Astrocyte (in vitro differentiated cells and primary cell): ENCODE results near the gene ASGR1. TPM values are rescaled to one million over a fixed set of nuclear protein-coding genes. Genes with fewer than 3 reads are reported as not detected.

Experiments used
- DNase-seq: peaks from one replicate; pipeline ENCODE4 v3.0.0-alpha.2; 2010; ENCODE audit warnings: low read depth
- FAIRE-seq: peaks from 2 replicates; lab custom pipeline; 2011; peaks lifted over from hg19 to GRCh38; lab: Jason Lieb, UNC
- H2AFZ ChIP-seq: 2 replicates; pipeline ENCODE4 v1.6.0; 2012; ENCODE audit warnings: low read depth, low read length, inconsistent platforms
- H3K27ac ChIP-seq: 2 replicates; pipeline ENCODE4 v1.5.1; 2011; ENCODE audit warnings: low read depth, low read length, inconsistent platforms
- H3K27me3 ChIP-seq: 2 replicates; pipeline ENCODE4 v1.6.0; 2011; ENCODE audit warnings: low read length, inconsistent platforms; ENCODE audit not compliant: insufficient read depth
- H3K36me3 ChIP-seq: 2 replicates; pipeline ENCODE4 v1.5.1; 2011; ENCODE audit warnings: low read length, inconsistent platforms; ENCODE audit not compliant: insufficient read depth
- H3K4me1 ChIP-seq: 2 replicates; pipeline ENCODE4 v1.5.1; 2011; ENCODE audit warnings: low read length, inconsistent platforms; ENCODE audit not compliant: insufficient read depth
- H3K4me2 ChIP-seq: 2 replicates; pipeline ENCODE4 v1.6.0; 2012; ENCODE audit warnings: low read length, inconsistent platforms
- H3K4me3 ChIP-seq: 2 replicates; pipeline ENCODE4 v1.5.1; 2011; ENCODE audit warnings: low read depth, mild to moderate bottlenecking, low read length, inconsistent platforms; ENCODE audit not compliant: insufficient read depth
- H3K79me2 ChIP-seq: 2 replicates; pipeline ENCODE4 v1.6.0; 2012; ENCODE audit warnings: mild to moderate bottlenecking, low read length, inconsistent platforms; ENCODE audit not compliant: insufficient read depth
- H3K9ac ChIP-seq: 2 replicates; pipeline ENCODE4 v1.6.0; 2012; ENCODE audit warnings: mild to moderate bottlenecking, low read length, inconsistent platforms
- H3K9me3 ChIP-seq: 2 replicates; pipeline ENCODE4 v1.5.1; 2012; ENCODE audit warnings: low read depth, mild to moderate bottlenecking, low read length, inconsistent platforms; ENCODE audit not compliant: insufficient read depth
- H4K20me1 ChIP-seq: 2 replicates; pipeline ENCODE4 v1.6.0; 2012; ENCODE audit warnings: low read length, inconsistent platforms; ENCODE audit not compliant: insufficient read depth
- H3K27ac Mint-ChIP-seq: one replicate; pipeline ENCODE4 v1.8.0; 2021; ENCODE audit warnings: mild to moderate bottlenecking, mixed read lengths; ENCODE audit not compliant: unreplicated experiment
- H3K27me3 Mint-ChIP-seq: one replicate; pipeline ENCODE4 v1.8.0; 2021; ENCODE audit warnings: low read depth, mixed read lengths; ENCODE audit not compliant: unreplicated experiment
- H3K36me3 Mint-ChIP-seq: one replicate; pipeline ENCODE4 v1.8.0; 2021; ENCODE audit warnings: low read depth, mixed read lengths; ENCODE audit not compliant: unreplicated experiment
- H3K4me1 Mint-ChIP-seq: one replicate; pipeline ENCODE4 v1.8.0; 2021; ENCODE audit warnings: low read depth, mixed read lengths; ENCODE audit not compliant: unreplicated experiment
- H3K4me3 Mint-ChIP-seq: one replicate; pipeline ENCODE4 v1.8.0; 2021; ENCODE audit warnings: mild to moderate bottlenecking, moderate library complexity, mixed read lengths; ENCODE audit not compliant: unreplicated experiment
- H3K9me3 Mint-ChIP-seq: one replicate; pipeline ENCODE4 v1.8.0; 2021; ENCODE audit warnings: mild to moderate bottlenecking, mixed read lengths; ENCODE audit not compliant: unreplicated experiment
- CTCF ChIP-seq: IDR thresholded peaks from 2 replicates; pipeline ENCODE4 v1.5.1; 2011; ENCODE audit warnings: low read depth, mild to moderate bottlenecking, inconsistent platforms, low read length, moderate library complexity; ENCODE audit not compliant: insufficient read depth
- EZH2 ChIP-seq: IDR thresholded peaks from 2 replicates; pipeline ENCODE4 v1.6.1; 2012; ENCODE audit warnings: mild to moderate bottlenecking, low read length, inconsistent platforms; ENCODE audit not compliant: insufficient read depth
- total RNA-seq: library from RNA; stranded (reverse); gene quantifications from 2 replicates; pipeline ENCODE4 v1.2.1, GENCODE V29; 2021

Gene ASGR1
- total RNA-seq, 1 donor from 2014 or later, result 5.0 TPM

- no peaks in the 10 kb centered on the region for H3K9me3 Mint-ChIP-seq
- Histone ChIP-seq H3K9ac (no peak overlapping the region), H3K79me2 (peaks cover 60% of the 10 kb centered on the region), H2AFZ (no peak overlapping the region), H3K36me3 (peaks cover 3% of the 10 kb centered on the region), H3K27ac (no peak overlapping the region), H3K4me1 (peaks cover 28% of the 10 kb centered on the region), H3K4me3 (no peak overlapping the region), H3K27me3 (no peaks in the 10 kb centered on the region), H3K9me3 (no peaks in the 10 kb centered on the region), H4K20me1 (peaks cover 76% of the 10 kb centered on the region), H3K4me2 (no peak overlapping the region)
- peaks cover 35% of the 10 kb centered on the region for H3K4me1 Mint-ChIP-seq
- H3K27ac Mint-ChIP-seq, result no peak overlapping the region
- peaks cover 14% of the 10 kb centered on the region for H3K36me3 Mint-ChIP-seq
- H3K4me3 Mint-ChIP-seq, result no peak overlapping the region
- no peak for FAIRE-seq
- DNase-seq, result no peak
- TF ChIP-seq EZH2, result no peak
- TF ChIP-seq CTCF, result no peak
- no peaks in the 10 kb centered on the region for H3K27me3 Mint-ChIP-seq
Measured at GRCh38 chr17:7208027-7208571, 28.9 kb upstream of the ASGR1 start.

GRCh38 chr17:7207120-7208001 lies 28.2 kb upstream of the ASGR1 start:
- H3K9ac ChIP-seq, result peak overlapping the region; percentile 27
- Mint-ChIP-seq H3K9me3 (no peaks in the 10 kb centered on the region), H3K4me3 (peak overlapping the region; percentile 71), H3K4me1 (peaks cover 35% of the 10 kb centered on the region), H3K36me3 (peaks cover 19% of the 10 kb centered on the region), H3K27me3 (no peaks in the 10 kb centered on the region), H3K27ac (peak overlapping the region; percentile 81)
- H3K27me3 ChIP-seq, result no peaks in the 10 kb centered on the region
- H3K79me2 ChIP-seq, result peaks cover 53% of the 10 kb centered on the region
- no peak for DNase-seq
- peaks cover 10% of the 10 kb centered on the region for H3K36me3 ChIP-seq
- no peak for FAIRE-seq
- no peaks in the 10 kb centered on the region for H3K9me3 ChIP-seq
- no peak overlapping the region for H3K27ac ChIP-seq
- no peak overlapping the region for H2AFZ ChIP-seq
- no peak overlapping the region for H3K4me3 ChIP-seq
- peaks cover 28% of the 10 kb centered on the region for H3K4me1 ChIP-seq
- TF ChIP-seq EZH2 (no peak), CTCF (no peak)
- H3K4me2 ChIP-seq, result peak overlapping the region; percentile 30
- H4K20me1 ChIP-seq, result peaks cover 73% of the 10 kb centered on the region

DNA sequence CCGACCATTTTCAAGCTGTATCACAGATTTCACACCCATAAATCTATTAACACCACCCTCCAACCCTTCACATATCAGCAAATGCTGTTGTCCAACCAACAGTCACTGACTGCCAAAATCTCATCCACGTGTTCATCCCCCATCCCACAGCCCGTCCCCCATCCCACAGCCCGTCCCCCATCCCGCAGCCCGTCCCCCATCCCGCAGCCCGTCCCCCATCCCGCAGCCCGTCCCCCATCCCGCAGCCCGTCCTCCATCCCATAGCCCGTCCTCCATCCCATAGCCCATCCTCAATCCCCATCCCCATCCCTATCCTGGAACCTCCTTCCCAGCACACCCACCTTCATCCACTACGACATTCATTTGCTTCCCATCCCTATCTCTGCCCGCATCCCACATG lies 26.4 kb upstream of the ASGR1 start:
- TF ChIP-seq EZH2, result no peak
- TF ChIP-seq CTCF, result no peak
- Histone ChIP-seq H3K79me2 (peaks cover 38% of the 10 kb centered on the region), H3K4me2 (peak overlapping the region; percentile 90), H3K36me3 (peaks cover 16% of the 10 kb centered on the region), H3K9ac (peak overlapping the region; percentile 79), H3K27me3 (no peaks in the 10 kb centered on the region), H3K27ac (peak overlapping the region; percentile 59), H2AFZ (peak overlapping the region; percentile 83), H3K9me3 (no peaks in the 10 kb centered on the region), H3K4me1 (peaks cover 21% of the 10 kb centered on the region), H4K20me1 (peaks cover 59% of the 10 kb centered on the region), H3K4me3 (peak overlapping the region; percentile 59)
- peak overlapping the region; percentile 72 for H3K4me3 Mint-ChIP-seq
- no peaks in the 10 kb centered on the region for H3K27me3 Mint-ChIP-seq
- peak overlapping the region; percentile 85 for H3K27ac Mint-ChIP-seq
- peaks cover 28% of the 10 kb centered on the region for H3K4me1 Mint-ChIP-seq
- FAIRE-seq (no peak), DNase-seq (no peak)
- H3K36me3 Mint-ChIP-seq, result peaks cover 19% of the 10 kb centered on the region
- H3K9me3 Mint-ChIP-seq, result no peaks in the 10 kb centered on the region
